ENCODE results near the gene RUNX1.

The RUNX1 gene

DNA sequence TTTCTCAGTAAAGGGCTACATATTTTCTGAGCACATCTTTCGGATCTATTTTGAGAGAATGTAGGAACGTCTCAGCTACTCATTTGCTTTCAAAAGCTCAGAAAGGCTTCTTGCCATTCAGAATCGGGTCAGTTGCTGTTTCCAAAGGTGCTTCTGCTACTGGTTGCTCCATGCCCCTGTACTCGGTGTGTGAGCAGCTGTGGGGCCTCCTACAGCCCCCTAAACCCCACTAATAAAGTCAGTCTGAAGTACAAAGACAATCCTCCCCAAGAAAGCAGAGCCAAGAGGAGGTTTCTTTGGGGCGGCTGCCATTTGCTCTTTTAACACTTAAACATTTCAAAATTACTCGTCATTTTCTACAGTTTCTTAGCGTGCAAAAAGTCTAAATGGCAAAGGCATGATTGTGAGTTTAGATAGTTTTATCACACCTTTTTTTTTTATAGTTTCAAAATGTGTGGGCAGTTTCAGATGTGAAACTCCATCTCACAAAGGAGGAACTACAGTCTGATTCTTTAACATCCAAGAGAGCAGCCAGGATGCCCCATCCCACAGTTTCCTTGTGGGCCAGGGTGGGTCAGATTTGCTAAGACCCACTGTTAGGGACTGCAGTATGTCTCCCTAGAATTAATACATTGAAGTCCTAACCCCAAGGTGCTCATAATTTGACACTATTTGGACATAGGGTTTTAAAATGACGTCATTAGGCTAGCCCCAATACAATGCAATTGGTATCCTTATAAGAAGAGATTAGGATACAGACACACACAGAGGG, 4.1 kb downstream of the RUNX1 start:
- H3K27me3 ChIP-seq (ENCODE audit: control insufficient read depth, insufficient read depth, low read length), result no peaks in the 10 kb centered on the region
- no peak overlapping the region for H3K4me2 ChIP-seq (ENCODE audit: low read length)
- H3K4me1 ChIP-seq (ENCODE audit: control insufficient read depth, insufficient read depth, low read length), result peaks cover 41% of the 10 kb centered on the region
- H3K9ac ChIP-seq (ENCODE audit: low read depth, low read length), result no peak overlapping the region
- H3K9me3 ChIP-seq (replicated peaks; ENCODE audit: low read length), result no peaks in the 10 kb centered on the region
- H3K4me3 ChIP-seq (ENCODE audit: low read length), result no peak overlapping the region
- H3K36me3 ChIP-seq (ENCODE audit: insufficient read depth, low read length), result peaks cover 8% of the 10 kb centered on the region

DNA sequence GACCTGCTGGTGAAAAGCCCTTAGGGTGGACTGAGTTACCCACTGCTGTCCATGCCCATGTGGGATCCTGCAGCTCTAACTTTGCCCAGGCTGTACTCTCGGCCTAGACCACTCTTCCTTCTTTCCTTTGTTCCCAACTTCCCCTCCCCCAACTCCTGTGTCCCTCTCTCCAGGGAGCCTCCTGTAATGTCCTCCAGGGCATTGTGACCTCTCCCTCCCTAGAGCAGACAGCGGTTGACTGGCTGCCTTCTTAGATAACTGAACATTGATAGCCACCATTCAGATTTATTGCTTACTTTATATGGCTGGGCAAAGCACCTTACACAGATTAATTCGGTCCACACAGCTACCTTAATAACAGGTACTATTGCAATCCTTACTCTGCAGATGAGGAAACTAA, 5.0 kb downstream of the RUNX1 start:
- Histone ChIP-seq H3K9me3 (replicated peaks; ENCODE audit: low read length) (no peaks in the 10 kb centered on the region), H3K36me3 (ENCODE audit: insufficient read depth, low read length) (peaks cover 10% of the 10 kb centered on the region), H3K27me3 (ENCODE audit: control insufficient read depth, insufficient read depth, low read length) (no peaks in the 10 kb centered on the region), H3K4me3 (ENCODE audit: low read length) (no peak overlapping the region), H3K9ac (ENCODE audit: low read depth, low read length) (no peak overlapping the region), H3K4me2 (ENCODE audit: low read length) (no peak overlapping the region), H3K4me1 (ENCODE audit: control insufficient read depth, insufficient read depth, low read length) (peaks cover 33% of the 10 kb centered on the region)

DNA sequence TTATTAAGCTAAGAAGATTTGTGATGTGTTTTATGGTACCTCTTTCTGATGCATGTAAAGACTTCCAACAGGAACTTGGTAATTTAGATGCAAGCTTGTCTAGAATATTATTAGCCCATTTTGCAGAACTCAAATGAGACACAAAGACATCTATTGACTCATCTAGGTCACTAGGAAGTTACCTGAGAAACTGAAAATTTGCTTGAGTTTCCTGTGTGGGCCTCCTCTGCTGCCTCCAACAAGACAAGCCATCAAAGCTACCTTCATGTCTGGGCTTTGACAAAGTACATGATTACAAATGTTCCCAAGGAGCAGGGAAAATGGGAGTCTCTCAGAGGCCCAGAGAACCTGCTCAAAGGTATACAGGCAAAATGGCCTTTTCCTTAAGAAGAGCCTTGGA, 5.6 kb downstream of the RUNX1 start:
- Histone ChIP-seq H3K4me2 (ENCODE audit: low read length) (no peak overlapping the region), H3K27me3 (ENCODE audit: control insufficient read depth, insufficient read depth, low read length) (no peaks in the 10 kb centered on the region), H3K4me3 (ENCODE audit: low read length) (no peak overlapping the region), H3K4me1 (ENCODE audit: control insufficient read depth, insufficient read depth, low read length) (peaks cover 27% of the 10 kb centered on the region), H3K36me3 (ENCODE audit: insufficient read depth, low read length) (peaks cover 14% of the 10 kb centered on the region), H3K9ac (ENCODE audit: low read depth, low read length) (no peak overlapping the region), H3K9me3 (replicated peaks; ENCODE audit: low read length) (no peaks in the 10 kb centered on the region)

GRCh38 chr21:35042836-35043235, 6.3 kb downstream of the RUNX1 start:
- Histone ChIP-seq H3K9me3 (replicated peaks; ENCODE audit: low read length) (no peaks in the 10 kb centered on the region), H3K4me1 (ENCODE audit: control insufficient read depth, insufficient read depth, low read length) (peaks cover 20% of the 10 kb centered on the region), H3K4me3 (ENCODE audit: low read length) (no peak overlapping the region)

GRCh38 chr21:35041881-35042280, 7.2 kb downstream of the RUNX1 start:
- H3K36me3 ChIP-seq (ENCODE audit: insufficient read depth, low read length), result peaks cover 14% of the 10 kb centered on the region
- no peak overlapping the region for H3K4me2 ChIP-seq (ENCODE audit: low read length)
- H3K4me1 ChIP-seq (ENCODE audit: control insufficient read depth, insufficient read depth, low read length), result peaks cover 16% of the 10 kb centered on the region
- H3K9ac ChIP-seq (ENCODE audit: low read depth, low read length), result no peak overlapping the region
- H3K9me3 ChIP-seq (replicated peaks; ENCODE audit: low read length), result no peaks in the 10 kb centered on the region
- H3K4me3 ChIP-seq (ENCODE audit: low read length), result no peak overlapping the region
- H3K27me3 ChIP-seq (ENCODE audit: control insufficient read depth, insufficient read depth, low read length), result no peaks in the 10 kb centered on the region

More at GRCh38 chr21:35042836-35043235, 6.3 kb downstream of the RUNX1 start:
- Histone ChIP-seq H3K27me3 (ENCODE audit: control insufficient read depth, insufficient read depth, low read length) (no peaks in the 10 kb centered on the region), H3K4me2 (ENCODE audit: low read length) (no peak overlapping the region), H3K9ac (ENCODE audit: low read depth, low read length) (no peak overlapping the region), H3K36me3 (ENCODE audit: insufficient read depth, low read length) (peaks cover 14% of the 10 kb centered on the region)

GRCh38 chr21:35041122-35041521, 8.0 kb downstream of the RUNX1 start:
- Histone ChIP-seq H3K4me2 (ENCODE audit: low read length) (no peak overlapping the region), H3K4me1 (ENCODE audit: control insufficient read depth, insufficient read depth, low read length) (peaks cover 8% of the 10 kb centered on the region), H3K9ac (ENCODE audit: low read depth, low read length) (no peak overlapping the region), H3K36me3 (ENCODE audit: insufficient read depth, low read length) (peaks cover 17% of the 10 kb centered on the region), H3K4me3 (ENCODE audit: low read length) (no peak overlapping the region), H3K27me3 (ENCODE audit: control insufficient read depth, insufficient read depth, low read length) (no peaks in the 10 kb centered on the region), H3K9me3 (replicated peaks; ENCODE audit: low read length) (no peaks in the 10 kb centered on the region)

DNA sequence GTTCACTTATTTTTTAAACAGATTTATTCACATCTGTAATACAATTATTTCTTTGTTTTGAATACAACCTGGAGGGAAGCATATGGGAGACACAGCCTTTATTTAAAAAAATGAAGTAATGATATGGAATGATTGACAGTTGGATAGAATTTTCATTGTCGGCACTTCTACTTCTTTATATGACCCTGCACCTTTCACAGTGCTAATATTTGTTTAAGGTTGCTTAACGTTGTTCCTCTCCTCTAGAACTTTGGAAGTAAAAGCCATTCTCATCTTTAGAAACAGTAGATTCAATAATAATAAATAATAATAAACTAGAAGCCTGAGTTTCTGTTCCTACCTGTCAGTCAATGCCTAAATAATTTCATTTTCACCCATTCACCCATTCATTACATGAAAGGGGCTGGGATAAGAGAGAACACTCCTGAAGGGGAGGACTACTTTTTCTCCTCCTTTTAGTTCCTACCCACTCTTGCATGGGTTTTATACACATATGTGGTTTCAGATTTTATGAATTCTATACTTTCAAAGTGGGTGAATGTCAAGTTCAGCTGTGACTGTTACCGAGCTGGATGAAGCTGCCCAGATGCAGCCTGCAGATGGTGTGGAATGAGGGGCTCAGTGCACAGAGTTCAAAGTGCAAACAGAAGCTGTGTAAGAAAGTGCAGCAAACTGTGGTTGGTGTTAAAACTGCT, 9.4 kb downstream of the RUNX1 start:
- no peak overlapping the region for H3K9ac ChIP-seq (ENCODE audit: low read depth, low read length)
- H3K36me3 ChIP-seq (ENCODE audit: insufficient read depth, low read length), result peaks cover 20% of the 10 kb centered on the region
- no peaks in the 10 kb centered on the region for H3K9me3 ChIP-seq (replicated peaks; ENCODE audit: low read length)
- H3K4me3 ChIP-seq (ENCODE audit: low read length), result no peak overlapping the region
- H3K4me1 ChIP-seq (ENCODE audit: control insufficient read depth, insufficient read depth, low read length), result peaks cover 7% of the 10 kb centered on the region
- H3K4me2 ChIP-seq (ENCODE audit: low read length), result no peak overlapping the region
- no peaks in the 10 kb centered on the region for H3K27me3 ChIP-seq (ENCODE audit: control insufficient read depth, insufficient read depth, low read length)

DNA sequence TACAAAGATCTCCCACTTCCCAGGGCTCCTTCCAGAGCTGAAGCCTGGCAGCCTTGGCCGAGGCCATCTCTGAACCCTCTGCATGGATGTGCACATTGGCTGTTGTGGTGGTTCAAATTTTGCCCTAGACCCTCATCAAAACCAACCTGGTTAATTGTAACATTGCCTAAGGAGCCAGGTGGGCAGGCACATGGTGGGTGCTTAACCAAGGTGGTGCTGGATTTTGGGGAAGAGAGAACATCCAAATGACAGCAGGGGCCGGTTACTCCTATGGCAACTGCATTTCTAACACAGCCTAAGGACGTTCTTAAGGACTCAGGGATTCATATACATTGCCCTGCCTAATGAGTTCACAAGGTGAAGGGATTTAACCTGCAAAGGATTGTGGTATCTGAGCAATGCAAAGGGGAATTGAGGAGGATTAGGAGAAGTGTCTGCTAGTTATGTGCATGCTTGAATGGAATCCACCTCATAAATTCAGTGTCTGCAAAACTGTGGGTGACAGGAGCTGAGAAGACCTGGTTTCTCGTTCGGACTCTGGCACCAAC, 10.3 kb downstream of the RUNX1 start:
- Histone ChIP-seq H3K9ac (ENCODE audit: low read depth, low read length) (no peak overlapping the region), H3K9me3 (replicated peaks; ENCODE audit: low read length) (no peaks in the 10 kb centered on the region), H3K4me3 (ENCODE audit: low read length) (no peak overlapping the region), H3K4me2 (ENCODE audit: low read length) (no peak overlapping the region), H3K4me1 (ENCODE audit: control insufficient read depth, insufficient read depth, low read length) (peaks cover 7% of the 10 kb centered on the region), H3K27me3 (ENCODE audit: control insufficient read depth, insufficient read depth, low read length) (no peaks in the 10 kb centered on the region), H3K36me3 (ENCODE audit: insufficient read depth, low read length) (peaks cover 16% of the 10 kb centered on the region)

- no peak overlapping the region for H3K4me2 ChIP-seq (ENCODE audit: low read length)
- H3K36me3 ChIP-seq (ENCODE audit: insufficient read depth, low read length), result peaks cover 16% of the 10 kb centered on the region
- H3K9me3 ChIP-seq (replicated peaks; ENCODE audit: low read length), result no peaks in the 10 kb centered on the region
- H3K27me3 ChIP-seq (ENCODE audit: control insufficient read depth, insufficient read depth, low read length), result no peaks in the 10 kb centered on the region
- H3K4me3 ChIP-seq (ENCODE audit: low read length), result no peak overlapping the region
- H3K9ac ChIP-seq (ENCODE audit: low read depth, low read length), result no peak overlapping the region
- peaks cover 7% of the 10 kb centered on the region for H3K4me1 ChIP-seq (ENCODE audit: control insufficient read depth, insufficient read depth, low read length)
These were observed 11.7 kb downstream of the RUNX1 start for GRCh38 chr21:35037384-35037765.

DNA sequence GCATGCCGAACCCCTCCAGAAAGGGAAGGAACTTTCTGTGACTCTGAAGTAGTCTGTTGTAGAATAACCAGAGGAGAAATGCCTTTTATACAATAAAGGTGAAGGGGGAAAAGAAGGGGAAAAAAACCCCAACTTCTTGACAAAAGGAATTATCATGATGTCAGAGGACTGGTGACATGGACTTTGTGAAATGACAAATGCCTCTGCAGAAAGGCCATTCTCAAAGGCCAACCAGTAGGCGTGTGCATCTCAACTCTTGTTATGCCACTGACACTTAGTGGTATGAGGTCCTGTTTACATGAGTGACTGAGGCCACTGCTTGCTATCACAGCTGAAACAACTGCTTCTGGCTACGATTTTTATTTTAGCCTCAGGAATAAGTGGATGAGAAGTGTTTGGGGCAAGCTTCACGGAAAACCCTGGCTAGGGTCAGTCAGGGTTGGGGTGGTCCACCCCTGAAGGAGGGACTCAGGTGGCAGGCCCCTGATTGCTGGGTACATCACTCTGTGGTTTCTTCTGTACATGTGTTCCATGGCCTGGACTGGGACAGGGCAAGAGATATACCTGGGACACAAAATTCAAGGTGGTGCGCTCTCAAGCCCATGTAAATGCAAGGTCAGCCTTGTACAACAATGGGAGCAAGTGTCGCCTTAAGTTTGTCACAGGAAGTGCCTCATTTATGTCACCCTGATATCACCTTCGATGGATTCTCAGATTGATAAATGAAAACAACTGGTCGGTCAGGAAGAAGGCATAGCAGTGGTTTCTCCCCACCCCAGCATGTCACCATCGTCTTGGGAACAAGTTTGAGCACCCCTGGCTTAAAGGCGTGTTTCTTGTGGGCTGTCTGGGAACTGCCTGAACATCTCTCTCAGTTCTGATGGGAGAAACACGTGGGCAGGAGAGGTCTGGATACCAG, 12.4 kb downstream of the RUNX1 start:
- H3K27me3 ChIP-seq (ENCODE audit: control insufficient read depth, insufficient read depth, low read length), result no peaks in the 10 kb centered on the region
- peaks cover 19% of the 10 kb centered on the region for H3K36me3 ChIP-seq (ENCODE audit: insufficient read depth, low read length)
- H3K9ac ChIP-seq (ENCODE audit: low read depth, low read length), result no peak overlapping the region
- H3K4me3 ChIP-seq (ENCODE audit: low read length), result no peak overlapping the region
- no peak overlapping the region for H3K4me2 ChIP-seq (ENCODE audit: low read length)
- peaks cover 7% of the 10 kb centered on the region for H3K4me1 ChIP-seq (ENCODE audit: control insufficient read depth, insufficient read depth, low read length)
- no peaks in the 10 kb centered on the region for H3K9me3 ChIP-seq (replicated peaks; ENCODE audit: low read length)

DNA sequence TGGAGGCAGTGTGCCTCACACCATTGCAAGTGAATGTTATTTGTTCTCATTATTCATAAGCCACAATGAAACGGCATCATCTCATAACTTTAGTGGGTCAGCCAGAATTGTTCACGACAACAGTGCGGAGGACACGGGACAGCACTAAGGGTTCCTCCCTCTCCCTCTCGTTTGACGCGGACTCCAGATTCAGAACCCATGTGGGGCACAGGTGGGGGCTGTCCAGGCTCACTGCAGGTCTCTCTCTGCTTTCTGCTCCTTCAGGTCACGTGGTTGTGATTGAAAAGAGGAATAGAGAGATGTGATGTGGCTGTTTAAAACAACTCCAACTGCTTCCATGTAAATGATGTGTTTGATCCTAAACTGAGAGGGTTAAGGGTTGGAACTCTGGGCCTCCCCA, 13.5 kb downstream of the RUNX1 start:
- H3K4me1 ChIP-seq (ENCODE audit: control insufficient read depth, insufficient read depth, low read length), result no peaks in the 10 kb centered on the region
- H3K4me2 ChIP-seq (ENCODE audit: low read length), result no peak overlapping the region
- H3K4me3 ChIP-seq (ENCODE audit: low read length), result no peak overlapping the region
- H3K9ac ChIP-seq (ENCODE audit: low read depth, low read length), result no peak overlapping the region
- H3K9me3 ChIP-seq (replicated peaks; ENCODE audit: low read length), result no peaks in the 10 kb centered on the region
- H3K27me3 ChIP-seq (ENCODE audit: control insufficient read depth, insufficient read depth, low read length), result no peaks in the 10 kb centered on the region
- H3K36me3 ChIP-seq (ENCODE audit: insufficient read depth, low read length), result peaks cover 19% of the 10 kb centered on the region

Data from skeletal muscle satellite cell (primary cell).